ENCODE results near the gene TESMIN. TPM values are rescaled to one million over a fixed set of nuclear protein-coding genes. Genes with fewer than 3 reads are reported as not detected.

Gene TESMIN
- total and polyA plus RNA-seq, 2 of the 13 experiments (the other 11 are each of a cell fraction or from before 2014, with no cell fraction given) = 0.15 to 0.45 TPM

- Histone ChIP-seq H3K4me1 (ENCODE audit: insufficient read depth, low read length) (peaks cover 8% of the 10 kb centered on the region; the same call in 1 of the 2 replicates), H3K27ac (ENCODE audit: extremely low read length, insufficient read depth, low read length) (no peak within 1 kb of the TSS), H3K9ac (ENCODE audit: insufficient read depth, low read depth, low read length) (no peak within 1 kb of the TSS), H4K20me1 (ENCODE audit: insufficient read depth, low read length) (no peaks in the 10 kb centered on the region), H3K9me3 (ENCODE audit: low read length) (no peaks in the 10 kb centered on the region), H3K4me2 (ENCODE audit: low read depth, low read length) (no peak within 1 kb of the TSS), H3K4me3 (replicated peaks in 1 of 3; ENCODE audit: insufficient read depth in 1 of 3, low read depth in 2 of 3, low read length in 3 of 3) (no peak within 1 kb of the TSS), H2AFZ (ENCODE audit: low read length) (no peak within 1 kb of the TSS), H3K79me2 (ENCODE audit: insufficient read depth, low read length) (no peaks in the 10 kb centered on the region), H3K36me3 (replicated peaks in 1 of 2; ENCODE audit: control insufficient read depth in 1 of 2, insufficient read depth in 2 of 2, low read length in 2 of 2) (no peaks in the 10 kb centered on the region), H3K27me3 (ENCODE audit: control insufficient read depth in 1 of 2, insufficient read depth in 2 of 2, low read length in 2 of 2) (peaks cover 9 to 61% of the 10 kb centered on the region in 2 experiments)
- intact Hi-C loops (cut with micrococcal nuclease; ENCODE audit: unreplicated experiment) = no loop called here
- FAIRE-seq (no peak), ATAC-seq (no peak), DNase-seq (ENCODE audit: low spot score) (no peak)
- BruUV-seq (replicated peaks) = no TSS peak
- ChIA-PET CTCF (ENCODE audit: low intra/inter-chr PET ratio, low total read pairs) (no interaction called here), POLR2A (no interaction called here)
- TF ChIP-seq ZNF792 (CRISPR knock-in tag; IDR thresholded peaks at IDR 0.05) = no peak
- TF ChIP-seq CAMTA2 (CRISPR knock-in tag; IDR thresholded peaks at IDR 0.05; ENCODE audit: borderline replicate concordance) = no peak
- no peak for TF ChIP-seq FOSL1 (CRISPR knock-in tag; IDR thresholded peaks at IDR 0.05; ENCODE audit: borderline replicate concordance)
- no peak for TF ChIP-seq ZNF138 (CRISPR knock-in tag; IDR thresholded peaks at IDR 0.05; ENCODE audit: low read depth)
- TF ChIP-seq MTF2 (CRISPR knock-in tag; IDR thresholded peaks at IDR 0.05; ENCODE audit: borderline replicate concordance) = no peak
- TF ChIP-seq PHF5A (CRISPR knock-in tag; IDR thresholded peaks at IDR 0.05; ENCODE audit: low read depth, unreplicated experiment) = no peak
- no peak for TF ChIP-seq ATF3 (CRISPR knock-in tag; IDR thresholded peaks at IDR 0.05)
- TF ChIP-seq FIP1L1 (IDR thresholded peaks at IDR 0.05; ENCODE audit: borderline replicate concordance, insufficient read depth, low read depth, low read length) = no peak
- no peak for TF ChIP-seq NFIB (CRISPR knock-in tag; IDR thresholded peaks at IDR 0.05; ENCODE audit: borderline replicate concordance)
- no peak for TF ChIP-seq ZZZ3 (CRISPR knock-in tag; IDR thresholded peaks at IDR 0.05; ENCODE audit: borderline replicate concordance)
- no peak for TF ChIP-seq ZNF589 (CRISPR knock-in tag; conservative IDR thresholded peaks at IDR 0.05)
- TF ChIP-seq MED13 (CRISPR knock-in tag; IDR thresholded peaks at IDR 0.05) = no peak
- in situ Hi-C loops (cut with HindIII; ENCODE audit: extremely low pct_ligation_motif_present, low pct_unique_long_range_greater_than_20kb) = no loop called here
- 63% methylated on average over 38 of the region's 113 CpGs for WGBS (ENCODE audit: low lambda C conversion rate)
Measured at GRCh38 chr11:68684385-68685356, 66.6 kb downstream of the TESMIN start, which contains the start of gene GAL. Gene GAL (plus strand): TSS chr11:68684544. CDS start chr11:68684924, 380 bp downstream.

Data from HepG2 (cell line).